CD4-positive, alpha-beta T cell (primary cell): ENCODE measurements around the gene WASHC3. TPM values are rescaled to one million over a fixed set of nuclear protein-coding genes. Genes with fewer than 3 reads are reported as not detected.

Experiments
- ATAC-seq: fragments of 200-7000 bp; cut with Tn5 transposase; one replicate; pipeline ENCODE4 v1.10.0; 2022; ENCODE audit warnings: mild to moderate bottlenecking; ENCODE audit not compliant: poor library complexity
- CTCF ChIA-PET: fragments of 350-600 bp; sonication (Branson Sonifier 250); formaldehyde crosslinking; loops from one replicate; lab custom pipeline; 2021; ENCODE audit warnings: antibody characterized with exemption, inconsistent platforms; lab: Charles Lee
- POLR2A ChIA-PET: fragments of 350-600 bp; sonication (Branson Sonifier 250); formaldehyde crosslinking; loops from one replicate; lab custom pipeline; 2021; ENCODE audit warnings: antibody characterized with exemption, inconsistent platforms; lab: Charles Lee
- DNase-seq, 14 experiments: peaks; one replicate each; pipeline ENCODE4 v3.0.0-alpha.2; 2013 to 2020; ENCODE audit warnings: mixed read lengths in 2 of 14
- H3K27ac ChIP-seq, 2 donors: one replicate each; pipeline versions ENCODE4 v1.5.1 to v1.7.0; 2013; ENCODE audit warnings: low read length in 2 of 2, low read depth in 1 of 2, mild to moderate bottlenecking in 1 of 2
- H3K27me3 ChIP-seq, 2 experiments: 1 replicate in 1 of 2; 2 replicates in 1 of 2; pipeline versions ENCODE4 v1.6.1 to v1.7.0; 2013; ENCODE audit warnings: low read length in 2 of 2, control low read depth in 1 of 2, mild to moderate bottlenecking in 1 of 2, moderate library complexity in 1 of 2; ENCODE audit not compliant: insufficient read depth in 2 of 2, control insufficient read depth in 1 of 2
- H3K36me3 ChIP-seq: one replicate; pipeline ENCODE4 v1.6.1; 2013; ENCODE audit warnings: low read length, control low read depth; ENCODE audit not compliant: insufficient read depth
- H3K4me1 ChIP-seq: one replicate; pipeline ENCODE4 v1.6.1; 2013; ENCODE audit warnings: low read length, control low read depth; ENCODE audit not compliant: insufficient read depth
- H3K4me3 ChIP-seq: one replicate; pipeline ENCODE4 v1.5.1; 2013; ENCODE audit warnings: mild to moderate bottlenecking, low read length, moderate library complexity
- H3K9me3 ChIP-seq, 2 experiments: 1 replicate in 1 of 2; 2 replicates in 1 of 2; pipeline versions ENCODE4 v1.6.1 to v1.7.0; 2013; ENCODE audit warnings: low read length in 2 of 2, mild to moderate bottlenecking in 2 of 2, control low read depth in 1 of 2, moderate library complexity in 1 of 2; ENCODE audit not compliant: control insufficient read depth in 1 of 2, insufficient read depth in 1 of 2
- H3K27ac Mint-ChIP-seq: one replicate; pipeline ENCODE4 v1.8.0; 2020; ENCODE audit warnings: mixed read lengths
- H3K27me3 Mint-ChIP-seq: one replicate; pipeline ENCODE4 v1.8.0; 2021; ENCODE audit warnings: mixed read lengths
- H3K36me3 Mint-ChIP-seq: one replicate; pipeline ENCODE4 v1.8.0; 2021; ENCODE audit warnings: low read depth, mixed read lengths
- H3K4me1 Mint-ChIP-seq: one replicate; pipeline ENCODE4 v1.8.0; 2021; ENCODE audit warnings: low read depth, mixed read lengths
- H3K4me3 Mint-ChIP-seq: one replicate; pipeline ENCODE4 v1.8.0; 2020; ENCODE audit warnings: mild to moderate bottlenecking, mixed read lengths
- H3K9me3 Mint-ChIP-seq: one replicate; pipeline ENCODE4 v1.8.0; 2020; ENCODE audit warnings: mixed read lengths
- CTCF ChIP-seq: fragments of 200-600 bp; IDR thresholded peaks from one replicate; pipeline ENCODE4 v1.8.0; 2022; ENCODE audit warnings: antibody characterized with exemption, mild to moderate bottlenecking
- intact Hi-C, 2 experiments: fragments of 100-400 bp; cut with DNase I in 1 of 2; cut with micrococcal nuclease in 1 of 2; formaldehyde crosslinking; loops; one replicate each; pipeline versions ENCODE4 v1.15.1 to v1.9.0; 2023 to 2025; cut with DNase I, micrococcal nuclease
- total RNA-seq, 174 experiments: library from RNA in 2 of 174; stranded (reverse) in 2 of 174; gene quantifications; one replicate each; pipeline ENCODE4 v1.2.3 and lab custom pipeline; 2021 to 2026

The WASHC3 gene
- total RNA-seq, 2 experiments from 2014 or later: 16.9 to 20.3 TPM

GRCh38 chr12:102029141-102029540 is 32.6 kb downstream of the WASHC3 start:
- Mint-ChIP-seq H3K4me3 (no peak overlapping the region), H3K27ac (no peak overlapping the region), H3K4me1 (no peaks in the 10 kb centered on the region), H3K36me3 (peaks cover 78% of the 10 kb centered on the region), H3K9me3 (no peaks in the 10 kb centered on the region), H3K27me3 (no peaks in the 10 kb centered on the region)
- ChIA-PET CTCF (interaction anchor here (1.7 kb wide), 1 partner anchor 53 kb away, joined by 3 read pairs; no protein-coding TSS in a partner anchor), POLR2A (no interaction called here)
- H3K27ac ChIP-seq: no peak overlapping the region
- no peaks in the 10 kb centered on the region for H3K27me3 ChIP-seq
- no peak for ATAC-seq
- no peak for DNase-seq
- H3K36me3 ChIP-seq: peaks cover 54% of the 10 kb centered on the region
- H3K4me1 ChIP-seq: no peaks in the 10 kb centered on the region
- no peak for TF ChIP-seq CTCF
- H3K4me3 ChIP-seq: no peak overlapping the region
- intact Hi-C loops: no loop called here
- no peaks in the 10 kb centered on the region for H3K9me3 ChIP-seq

- no peak for TF ChIP-seq CTCF
- no peaks in the 10 kb centered on the region for H3K27me3 Mint-ChIP-seq
- H3K9me3 Mint-ChIP-seq: no peaks in the 10 kb centered on the region
- no peak overlapping the region for H3K4me3 Mint-ChIP-seq
- H3K4me1 Mint-ChIP-seq: no peaks in the 10 kb centered on the region
- Histone ChIP-seq H3K4me3 (no peak overlapping the region), H3K27ac (no peak overlapping the region), H3K4me1 (no peaks in the 10 kb centered on the region), H3K36me3 (peaks cover 46% of the 10 kb centered on the region), H3K9me3 (no peaks in the 10 kb centered on the region), H3K27me3 (no peaks in the 10 kb centered on the region)
- ATAC-seq (peak; percentile 49), DNase-seq (no peak)
- intact Hi-C loops: no loop called here
- CTCF ChIA-PET: no interaction called here
- no peak overlapping the region for H3K27ac Mint-ChIP-seq
- POLR2A ChIA-PET: no interaction called here
- H3K36me3 Mint-ChIP-seq: peaks cover 75% of the 10 kb centered on the region
These were observed 35.1 kb downstream of the WASHC3 start for GRCh38 chr12:102026728-102027127.

GRCh38 chr12:102024765-102025164 is 37.0 kb downstream of the WASHC3 start:
- H3K4me1 Mint-ChIP-seq: no peaks in the 10 kb centered on the region
- H3K9me3 Mint-ChIP-seq: no peaks in the 10 kb centered on the region
- POLR2A ChIA-PET: no interaction called here
- no peak for TF ChIP-seq CTCF
- no peaks in the 10 kb centered on the region for H3K4me1 ChIP-seq
- CTCF ChIA-PET: no interaction called here
- H3K27ac Mint-ChIP-seq: no peak overlapping the region
- intact Hi-C loops: no loop called here
- no peaks in the 10 kb centered on the region for H3K27me3 Mint-ChIP-seq
- H3K27me3 ChIP-seq: no peaks in the 10 kb centered on the region
- peaks cover 36% of the 10 kb centered on the region for H3K36me3 ChIP-seq
- DNase-seq: no peak
- H3K4me3 Mint-ChIP-seq: no peak overlapping the region
- no peak for ATAC-seq
- H3K36me3 Mint-ChIP-seq: peaks cover 82% of the 10 kb centered on the region
- no peak overlapping the region for H3K27ac ChIP-seq
- H3K9me3 ChIP-seq: no peaks in the 10 kb centered on the region
- H3K4me3 ChIP-seq: no peak overlapping the region
